GM12864 (cell line): ENCODE data around the gene DDX28.

ENCODE experiments used
- DNase-seq: peaks from one replicate; pipeline ENCODE4 v3.0.0-alpha.2; 2011; ENCODE audit warnings: low read depth
- H3K4me3 ChIP-seq: 2 replicates; pipeline ENCODE4 v1.5.1; 2011; ENCODE audit warnings: mild to moderate bottlenecking, low read depth, low read length, control low read depth
- TF ChIP-seq, protein P1 (sequence below): IDR thresholded peaks from 2 replicates; pipeline ENCODE4 v1.5.1; 2011; ENCODE audit warnings: low read depth, mild to moderate bottlenecking, moderate library complexity, low read length, control low read depth, inconsistent platforms; ENCODE audit errors: missing control alignments

The DDX28 gene

DNA sequence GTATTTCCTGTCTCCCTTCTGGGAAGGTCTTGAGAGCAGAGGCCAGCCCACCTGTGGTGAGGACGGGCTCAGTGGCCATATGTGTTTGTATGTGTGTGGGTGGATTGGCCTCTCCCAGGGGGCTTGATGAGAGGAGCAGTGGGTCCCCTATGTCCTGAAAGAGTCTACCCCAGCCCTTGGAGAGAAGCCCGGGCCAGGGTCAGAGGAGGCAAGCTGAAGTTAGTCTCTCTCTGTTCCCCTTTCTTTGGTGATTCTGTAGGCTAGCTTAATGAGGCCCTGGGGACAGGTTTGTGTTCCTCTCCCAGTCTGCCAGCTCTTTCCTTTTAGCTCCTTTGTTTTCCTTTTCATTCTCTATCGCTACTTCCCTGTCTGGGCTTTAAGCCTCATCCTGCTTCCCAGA lies 38.4 kb upstream of the DDX28 start:
- TF ChIP-seq, protein P1, sequence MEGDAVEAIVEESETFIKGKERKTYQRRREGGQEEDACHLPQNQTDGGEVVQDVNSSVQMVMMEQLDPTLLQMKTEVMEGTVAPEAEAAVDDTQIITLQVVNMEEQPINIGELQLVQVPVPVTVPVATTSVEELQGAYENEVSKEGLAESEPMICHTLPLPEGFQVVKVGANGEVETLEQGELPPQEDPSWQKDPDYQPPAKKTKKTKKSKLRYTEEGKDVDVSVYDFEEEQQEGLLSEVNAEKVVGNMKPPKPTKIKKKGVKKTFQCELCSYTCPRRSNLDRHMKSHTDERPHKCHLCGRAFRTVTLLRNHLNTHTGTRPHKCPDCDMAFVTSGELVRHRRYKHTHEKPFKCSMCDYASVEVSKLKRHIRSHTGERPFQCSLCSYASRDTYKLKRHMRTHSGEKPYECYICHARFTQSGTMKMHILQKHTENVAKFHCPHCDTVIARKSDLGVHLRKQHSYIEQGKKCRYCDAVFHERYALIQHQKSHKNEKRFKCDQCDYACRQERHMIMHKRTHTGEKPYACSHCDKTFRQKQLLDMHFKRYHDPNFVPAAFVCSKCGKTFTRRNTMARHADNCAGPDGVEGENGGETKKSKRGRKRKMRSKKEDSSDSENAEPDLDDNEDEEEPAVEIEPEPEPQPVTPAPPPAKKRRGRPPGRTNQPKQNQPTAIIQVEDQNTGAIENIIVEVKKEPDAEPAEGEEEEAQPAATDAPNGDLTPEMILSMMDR: no peak
- no peak for DNase-seq
- no peak overlapping the region for H3K4me3 ChIP-seq

DNA sequence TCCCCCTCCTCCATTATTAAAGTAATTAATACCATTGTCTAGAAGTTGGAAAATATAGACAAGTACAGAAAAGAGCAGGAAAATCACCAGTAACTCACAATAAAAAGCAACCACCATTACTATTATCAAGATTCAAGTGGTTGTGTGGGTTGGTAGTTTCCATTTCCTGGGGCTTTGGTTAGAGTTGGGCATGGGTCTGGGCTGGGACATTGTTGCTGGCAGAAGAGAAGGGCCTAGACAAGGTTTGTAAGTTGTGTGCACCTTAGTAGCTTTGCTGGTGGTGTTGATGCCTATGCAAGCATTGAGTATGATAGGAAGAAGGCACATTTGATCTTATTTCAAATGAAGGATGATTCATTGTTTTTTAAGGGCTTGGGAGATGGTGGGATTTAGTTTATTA lies 36.8 kb upstream of the DDX28 start:
- no peak for DNase-seq
- TF ChIP-seq, protein P1: no peak
- no peak overlapping the region for H3K4me3 ChIP-seq

DNA sequence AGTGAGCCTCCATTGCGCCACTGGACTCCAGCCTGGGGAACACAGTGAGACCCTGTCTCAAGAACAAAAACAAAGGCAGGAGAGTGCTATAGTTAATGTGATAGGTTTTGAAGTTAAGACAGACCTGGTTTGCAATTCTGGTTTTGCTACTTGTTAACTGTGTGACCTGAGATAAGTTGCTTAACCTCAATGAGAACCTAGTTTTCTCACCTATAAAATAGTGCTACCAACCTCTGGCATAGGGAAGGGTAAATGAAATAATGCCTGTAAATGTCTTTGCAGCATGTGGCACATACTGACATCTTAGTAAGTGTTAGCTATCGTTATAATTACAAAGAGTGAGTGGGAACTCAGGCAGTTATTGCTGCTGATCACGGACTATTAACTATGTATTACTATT lies 32.4 kb upstream of the DDX28 start:
- no peak overlapping the region for H3K4me3 ChIP-seq
- no peak for DNase-seq
- TF ChIP-seq, protein P1: no peak

DNA sequence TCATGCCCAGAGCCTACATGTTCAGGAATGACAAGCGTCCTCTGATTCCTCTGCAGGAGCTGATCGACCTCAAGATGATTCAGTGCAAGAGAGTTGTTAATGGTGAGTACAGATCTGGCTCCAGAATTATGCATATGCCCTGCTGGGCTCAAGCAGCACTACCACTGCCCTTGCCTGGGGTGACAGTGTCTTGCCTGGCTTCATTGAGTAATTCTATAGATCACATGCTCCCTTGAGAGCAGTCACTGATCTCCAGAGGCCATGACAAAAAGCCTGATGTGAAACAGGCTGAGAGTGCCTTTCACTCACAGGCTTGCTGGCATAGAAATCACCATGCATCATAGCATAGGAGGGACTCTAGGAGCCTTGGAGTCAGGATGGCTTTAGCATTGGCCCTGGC lies 26.4 kb upstream of the DDX28 start:
- no peak overlapping the region for H3K4me3 ChIP-seq
- no peak for DNase-seq
- TF ChIP-seq, protein P1: no peak

DNA sequence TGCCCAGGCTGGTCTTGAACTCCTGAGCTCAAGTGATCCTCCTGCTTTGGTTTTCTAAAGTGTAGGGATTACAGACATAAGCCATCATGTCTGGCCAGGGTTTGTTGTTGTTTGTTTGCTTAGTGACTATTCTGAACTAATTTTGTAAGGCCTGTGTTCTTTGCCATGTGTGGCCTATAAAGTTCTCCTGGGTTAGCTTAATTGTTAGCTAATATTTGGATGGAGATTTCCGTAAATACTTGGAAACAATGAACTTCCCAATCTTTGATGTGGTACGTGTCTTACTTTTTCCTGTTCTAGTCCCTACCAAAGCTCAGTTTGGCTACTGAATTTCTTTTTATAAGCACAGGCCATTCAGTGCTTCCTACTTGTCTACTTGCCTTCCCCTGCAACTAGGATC lies 25.0 kb upstream of the DDX28 start:
- no peak for DNase-seq
- TF ChIP-seq, protein P1: no peak
- H3K4me3 ChIP-seq: no peak overlapping the region

DNA sequence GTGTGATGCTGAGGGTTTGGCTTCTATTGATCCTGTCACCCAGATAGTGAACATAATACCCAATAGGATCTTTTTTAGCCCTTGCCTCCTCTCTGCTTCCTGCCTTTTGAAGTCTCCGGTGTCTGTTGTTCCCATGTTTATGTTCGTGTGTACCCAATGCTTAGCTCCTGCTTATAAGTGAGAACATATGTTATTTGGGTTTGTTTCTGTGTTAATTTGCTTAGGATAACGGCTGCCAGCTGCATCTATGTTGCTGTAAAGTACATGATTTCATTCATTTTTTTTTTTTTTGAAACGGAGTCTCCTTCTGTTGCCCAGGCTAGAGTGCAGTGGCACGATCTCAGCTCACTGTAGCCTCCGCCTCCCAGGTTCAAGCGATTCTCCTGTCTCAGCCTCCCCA lies 23.1 kb upstream of the DDX28 start:
- DNase-seq: no peak
- no peak overlapping the region for H3K4me3 ChIP-seq
- TF ChIP-seq, protein P1: no peak

DNA sequence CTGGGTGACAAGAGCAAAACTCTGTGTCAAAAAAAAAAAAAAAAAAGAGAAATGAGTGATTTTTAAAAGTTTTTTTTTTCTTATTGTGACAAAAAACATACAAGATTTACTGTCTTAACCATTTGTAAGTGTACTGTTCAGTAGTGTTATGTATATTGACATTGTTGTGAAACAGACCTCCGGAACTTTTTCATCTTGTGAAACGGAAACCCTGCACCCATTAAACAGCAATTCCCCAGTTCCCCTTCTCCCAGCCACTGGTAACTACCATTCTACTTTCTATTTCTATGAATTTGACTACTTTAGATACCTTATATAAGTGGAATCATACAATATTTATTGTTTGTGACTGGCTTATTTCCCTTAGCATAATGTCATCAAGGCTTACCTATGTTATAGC lies 18.8 kb upstream of the DDX28 start:
- DNase-seq: no peak
- H3K4me3 ChIP-seq: no peak overlapping the region
- TF ChIP-seq, protein P1: no peak
